Cerebellar cortex (tissue), 1 donor: Measurements from ENCODE around the gene ZFPL1.

Experiments used
- DNase-seq: peaks from one replicate; pipeline ENCODE4 v3.0.0-alpha.2; 2015; ENCODE audit warnings: low spot score

The ZFPL1 gene

DNA sequence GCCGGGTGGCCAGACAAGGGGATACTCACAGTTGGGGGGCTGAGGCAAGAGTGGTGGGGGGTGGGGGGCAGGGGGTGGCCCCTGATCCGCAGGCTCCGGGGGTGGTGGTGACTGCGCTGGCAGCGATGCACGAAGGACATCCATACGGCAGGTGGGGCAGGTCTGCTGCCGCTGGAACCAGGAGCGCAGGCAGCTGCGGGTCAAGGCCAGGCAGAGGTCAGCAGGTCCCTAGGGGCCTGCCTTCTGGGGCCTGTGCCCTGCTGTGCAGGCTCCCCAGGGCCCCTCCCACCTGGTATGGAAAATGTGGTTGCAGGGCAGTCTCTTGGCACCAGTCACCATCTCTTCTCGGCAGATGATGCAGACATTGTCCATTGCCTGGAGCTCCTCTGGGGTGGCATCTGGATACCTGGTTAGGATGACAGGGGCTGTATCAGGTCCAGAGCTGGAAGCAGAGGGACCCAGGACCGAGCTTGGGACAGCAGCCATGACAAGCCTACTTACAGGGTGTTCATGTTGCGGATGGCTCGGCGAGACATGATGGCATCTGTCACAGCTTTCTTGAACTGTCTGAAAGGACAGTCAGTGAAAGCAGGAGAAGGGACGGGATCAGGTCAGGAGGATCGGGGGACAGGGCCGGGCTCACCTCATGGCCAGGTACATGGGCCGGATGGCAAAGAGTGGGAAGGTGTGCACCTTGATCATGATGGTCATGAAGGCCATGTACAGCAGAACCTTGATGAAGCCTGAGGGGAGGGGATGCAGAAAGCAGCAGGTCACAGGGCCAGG, 46.8 kb downstream of the ZFPL1 start:
- DNase-seq, result no peak

DNA sequence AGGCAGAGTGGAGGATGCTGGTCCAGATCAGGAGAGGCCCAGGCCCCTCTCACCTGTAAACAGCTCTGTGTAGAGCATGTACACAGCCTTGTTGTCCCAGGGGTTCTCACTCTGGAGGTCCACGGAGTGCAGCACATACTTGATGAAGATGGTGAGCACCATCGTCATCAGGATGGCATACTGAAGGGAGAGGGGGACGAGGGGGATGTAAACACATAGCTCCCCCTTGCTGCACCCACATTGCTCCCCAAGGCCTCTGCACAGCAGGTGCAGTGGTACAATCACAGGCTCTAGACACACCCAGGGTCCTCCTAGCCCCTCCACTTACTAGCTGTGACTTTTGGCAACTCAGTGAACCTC, 47.4 kb downstream of the ZFPL1 start:
- DNase-seq, result no peak

DNA sequence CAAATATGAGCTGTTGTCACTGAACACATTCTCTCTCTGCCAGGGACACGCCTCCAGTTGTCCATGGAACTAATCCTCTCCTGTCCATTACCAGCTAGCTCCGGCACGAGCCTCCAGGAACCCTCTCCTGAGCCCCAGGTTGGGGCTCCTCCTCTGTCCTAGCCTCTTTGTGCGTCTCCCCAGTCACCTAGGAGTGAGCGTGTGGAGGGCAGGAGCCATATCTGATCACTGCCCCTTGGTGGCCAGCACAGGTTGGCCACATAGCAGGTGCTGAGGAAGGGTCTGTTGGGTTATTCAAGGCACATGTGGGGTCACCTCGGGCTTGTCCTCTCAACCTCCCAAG, 47.8 kb downstream of the ZFPL1 start:
- DNase-seq, result no peak

DNA sequence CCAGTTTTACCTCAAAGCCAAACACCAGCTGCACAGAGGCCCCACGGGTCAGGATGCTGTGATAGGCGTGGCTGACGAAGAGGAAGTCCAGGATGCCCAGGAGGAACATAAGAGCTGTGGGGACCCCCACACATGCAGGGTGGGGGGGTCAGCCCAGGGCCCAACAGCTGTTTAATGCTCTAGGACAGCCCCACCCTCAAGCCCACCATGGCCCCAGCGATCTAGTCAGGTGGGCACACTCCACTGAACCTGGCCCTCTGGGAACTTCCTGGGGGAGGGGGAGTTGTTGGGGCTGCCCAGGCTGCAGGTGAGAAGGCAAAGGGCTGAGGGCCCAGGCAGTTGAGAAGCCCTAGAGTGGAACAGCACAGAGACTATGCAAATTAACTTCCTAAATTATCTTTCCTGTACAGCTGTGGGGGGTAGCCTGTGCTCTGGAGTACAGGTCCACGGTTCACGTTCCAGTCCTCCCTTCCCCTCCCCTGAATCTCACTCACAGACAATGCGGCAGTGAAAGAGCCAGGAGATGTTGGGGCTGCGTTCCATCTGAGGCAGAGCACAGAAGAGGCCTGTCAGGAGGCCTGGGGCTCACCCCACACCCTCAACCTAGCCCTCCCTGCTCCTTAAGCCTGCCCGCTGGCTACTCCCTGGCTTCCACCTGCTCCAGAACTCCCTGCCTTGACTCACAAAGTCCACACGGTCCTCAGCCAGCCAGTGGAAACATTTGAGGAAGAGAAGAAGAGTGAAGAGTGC, 48.4 kb downstream of the ZFPL1 start:
- no peak for DNase-seq

DNA sequence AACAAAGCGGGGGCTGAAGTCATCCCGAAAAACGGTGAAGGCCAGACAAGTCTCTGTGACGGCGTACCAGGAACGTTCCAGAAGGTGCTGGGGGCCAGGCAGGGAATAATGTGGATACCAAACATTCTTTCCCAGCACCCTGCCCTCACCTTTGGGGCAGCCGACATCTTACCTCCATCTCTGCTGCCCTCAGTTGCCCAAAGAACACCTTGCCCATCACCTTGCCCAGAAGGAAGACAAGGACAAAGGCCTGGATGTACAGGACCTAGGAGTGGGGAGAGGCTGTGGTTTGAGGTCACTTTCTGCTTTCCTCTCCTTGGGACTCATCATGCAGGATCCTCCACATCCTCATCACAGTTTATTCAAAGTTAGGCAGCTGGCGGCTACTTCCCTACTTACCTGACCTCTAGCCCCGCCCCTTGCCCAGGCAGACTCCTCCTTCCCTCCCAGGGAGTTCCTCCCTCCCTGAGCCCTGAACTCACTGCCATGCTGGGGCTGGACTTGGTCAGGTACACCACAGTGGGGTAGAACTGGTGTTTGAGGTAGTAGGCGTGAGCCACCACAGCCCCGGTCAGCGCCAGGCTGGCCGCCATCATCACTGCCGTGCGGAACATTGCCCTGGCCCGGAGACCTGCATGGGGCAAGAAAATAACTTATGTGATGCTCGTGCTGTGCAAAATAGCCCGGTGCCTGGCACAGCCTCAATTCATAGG, 49.1 kb downstream of the ZFPL1 start:
- no peak for DNase-seq

DNA sequence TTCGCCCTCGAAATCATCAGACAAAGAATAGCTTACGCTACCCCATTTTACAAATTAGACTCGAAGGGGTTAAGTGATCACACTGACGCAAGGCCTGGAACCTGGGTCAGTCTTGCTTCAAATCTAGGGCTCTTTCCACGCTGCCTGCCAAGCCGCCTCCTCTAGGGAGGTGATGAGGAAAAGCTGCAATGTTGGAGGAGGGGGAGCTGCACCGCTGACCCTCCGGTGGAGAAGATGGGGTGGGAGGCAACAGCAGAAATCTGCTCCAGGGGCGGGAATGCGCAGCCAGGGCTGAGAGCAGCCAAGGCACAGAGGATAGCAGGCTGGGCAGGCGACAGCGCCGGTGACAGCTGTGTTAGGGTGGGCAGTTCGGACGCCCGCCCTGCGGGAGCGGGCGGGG, 49.7 kb downstream of the ZFPL1 start:
- DNase-seq, result no peak

DNA sequence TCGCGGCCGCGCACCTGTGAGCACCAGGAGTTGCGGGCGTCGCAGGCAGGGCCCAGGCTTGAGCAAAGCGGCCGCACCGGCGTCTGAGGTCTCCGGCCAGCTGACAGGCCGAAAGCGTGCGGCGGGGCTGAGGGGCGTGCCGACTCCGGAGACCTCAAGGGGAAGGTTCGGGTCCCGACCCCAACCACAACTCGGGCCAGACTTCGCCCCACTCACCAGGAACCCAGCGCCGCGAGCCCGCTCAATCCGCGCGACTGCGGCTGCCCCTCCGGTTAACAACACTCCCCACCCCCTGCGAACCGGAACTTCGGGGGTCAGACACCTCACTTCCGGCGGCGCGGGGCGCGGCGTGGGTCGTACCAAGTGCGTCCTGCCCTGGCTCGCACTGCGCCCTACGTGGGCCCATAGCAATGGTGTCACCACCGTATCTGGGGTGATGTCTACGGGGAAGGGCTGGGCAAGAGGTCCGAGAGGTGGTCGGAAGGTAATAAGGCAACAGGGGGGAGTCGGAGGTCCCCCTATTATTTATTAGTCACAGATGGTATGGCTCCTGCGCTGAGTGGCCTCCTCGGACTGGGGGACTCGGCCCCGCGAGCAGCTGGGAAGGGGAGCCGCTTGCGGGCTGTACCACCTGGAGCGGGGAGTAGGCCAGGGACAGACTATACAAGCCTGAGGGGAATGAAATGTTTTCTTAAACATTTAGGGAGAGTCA, 50.4 kb downstream of the ZFPL1 start, which contains the start of gene SYVN1:
TSS of gene SYVN1 (minus strand) at position 280 of the 712 bp plus-strand sequence. CDS start 918 bp downstream, outside the sequence.
- DNase-seq, result peak; percentile 89

DNA sequence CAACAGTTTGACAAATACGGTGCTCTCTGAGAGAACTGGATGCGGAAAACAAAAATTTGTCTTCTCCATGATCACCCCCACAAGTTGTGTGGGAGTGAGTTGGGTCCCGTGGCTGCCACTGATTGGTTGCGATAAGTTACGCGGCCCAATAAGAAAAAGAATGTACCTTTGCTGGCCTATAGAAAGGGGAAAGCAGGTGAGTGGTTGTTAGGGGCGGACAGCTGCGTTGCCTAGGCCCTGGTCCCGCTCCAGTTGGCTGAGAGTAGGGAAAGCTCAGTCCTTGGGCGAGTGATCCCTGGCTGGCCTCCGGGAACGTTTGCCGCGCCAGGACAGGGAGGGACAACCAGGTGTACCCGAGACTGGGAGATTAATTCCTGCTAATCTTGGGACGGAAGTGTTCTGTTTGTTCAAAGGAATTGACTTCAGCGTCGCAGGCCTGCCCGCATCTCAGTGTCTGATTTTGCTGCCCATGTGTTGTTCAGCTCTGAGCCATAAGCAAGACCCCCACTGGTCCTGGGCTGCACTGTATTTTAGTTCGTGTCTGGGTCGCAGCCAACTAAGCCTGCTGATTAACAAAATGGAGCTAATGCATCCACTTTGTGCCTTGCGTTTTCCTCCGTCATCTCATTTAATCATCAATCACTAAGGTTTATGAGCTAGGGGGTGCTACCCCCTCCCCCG, 51.1 kb downstream of the ZFPL1 start:
- peak; percentile 99 for DNase-seq

DNA sequence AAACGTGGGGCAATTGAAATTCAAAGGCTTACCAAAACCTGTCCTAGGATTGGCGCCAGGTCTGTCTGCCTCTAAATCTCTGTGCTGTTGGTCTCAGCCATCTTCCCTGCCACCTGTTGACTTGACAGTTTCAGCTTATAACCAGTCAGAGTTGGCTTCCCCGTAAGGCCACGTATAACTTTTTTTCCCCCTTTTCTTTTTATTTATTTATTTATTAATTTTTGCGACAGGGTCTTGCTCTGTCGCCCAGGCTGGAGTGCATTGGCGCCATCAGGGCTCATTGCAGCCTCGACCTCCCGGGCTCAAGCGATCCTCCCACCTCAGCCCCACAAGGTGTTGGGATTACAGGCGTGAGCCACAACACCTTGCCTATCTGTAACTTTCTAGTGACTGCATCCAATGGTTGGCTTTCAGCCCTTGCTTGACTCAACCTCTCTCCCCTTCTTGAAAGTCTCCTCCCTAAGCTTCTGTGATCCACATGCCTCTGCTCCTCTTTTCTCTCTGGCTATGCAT, 51.7 kb downstream of the ZFPL1 start:
- peak; percentile 48 for DNase-seq

DNA sequence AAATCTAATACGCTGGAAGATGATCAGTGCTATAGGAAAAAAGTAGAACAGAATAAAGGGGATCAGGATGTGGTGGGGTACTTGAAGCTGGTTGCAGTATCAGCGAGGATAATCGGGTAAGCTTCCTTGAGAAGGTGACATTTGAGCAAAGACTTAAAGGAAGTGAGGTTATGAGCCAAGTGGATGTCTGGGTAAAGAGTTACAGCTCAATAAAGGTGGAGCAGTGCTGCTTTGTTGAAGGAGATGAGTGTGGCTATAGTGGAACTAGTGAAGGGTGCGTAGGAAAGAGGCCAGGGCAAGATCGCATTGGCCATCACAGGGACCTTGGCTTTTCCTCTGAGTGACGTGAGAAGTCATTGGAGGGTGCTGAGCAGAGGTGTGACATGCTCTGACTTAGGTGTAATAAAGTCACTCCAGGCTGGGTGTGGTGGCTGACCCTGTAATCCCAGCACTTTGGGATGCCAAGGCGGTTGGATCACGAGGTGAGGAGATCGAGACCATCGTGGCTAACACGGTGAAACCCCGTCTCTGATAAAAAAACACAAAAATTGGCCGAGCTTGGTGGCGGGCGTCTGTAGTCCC, 52.6 kb downstream of the ZFPL1 start:
- no peak for DNase-seq
